Retina (tissue), 1 donor: Measurements from ENCODE around the gene GATAD2A.

ENCODE experiments used
- DNase-seq: peaks from one replicate; pipeline ENCODE4 v3.0.0-alpha.2; 2016

The GATAD2A gene

DNA sequence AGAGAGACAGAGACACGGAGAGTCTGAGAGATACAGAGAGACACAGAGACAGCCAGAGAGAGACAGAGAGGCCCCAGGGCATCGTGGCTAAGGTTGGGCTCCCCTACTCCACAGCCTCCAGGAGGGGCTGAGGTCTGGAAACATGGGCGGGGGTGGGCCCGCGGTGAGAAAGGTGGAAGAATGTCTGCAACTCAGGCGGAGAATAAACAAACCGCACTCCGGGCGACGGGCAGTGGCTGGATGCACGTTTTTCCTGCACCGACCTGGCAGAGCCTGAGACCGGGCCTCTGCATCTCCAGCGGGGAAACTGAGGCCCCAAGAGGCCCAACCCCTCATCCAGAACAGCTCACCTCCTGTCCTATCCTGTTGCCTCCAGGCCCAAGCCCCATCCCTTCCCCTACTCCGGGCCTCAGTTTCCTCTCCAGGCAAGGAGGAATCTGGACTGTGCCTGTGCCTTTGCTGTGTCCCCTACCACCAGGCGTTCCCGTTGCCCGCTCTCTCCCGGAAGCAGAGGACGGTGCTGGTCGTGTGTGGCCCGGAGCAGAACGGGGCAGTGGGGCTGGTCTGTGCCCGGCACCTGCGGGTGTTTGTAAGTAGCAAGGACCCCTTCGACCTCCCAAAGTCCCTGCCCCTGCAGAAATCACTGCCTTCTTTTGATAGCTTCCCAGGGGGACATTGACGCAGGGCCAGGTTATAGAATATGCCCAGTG lies 129.2 kb downstream of the GATAD2A start:
- no peak for DNase-seq

DNA sequence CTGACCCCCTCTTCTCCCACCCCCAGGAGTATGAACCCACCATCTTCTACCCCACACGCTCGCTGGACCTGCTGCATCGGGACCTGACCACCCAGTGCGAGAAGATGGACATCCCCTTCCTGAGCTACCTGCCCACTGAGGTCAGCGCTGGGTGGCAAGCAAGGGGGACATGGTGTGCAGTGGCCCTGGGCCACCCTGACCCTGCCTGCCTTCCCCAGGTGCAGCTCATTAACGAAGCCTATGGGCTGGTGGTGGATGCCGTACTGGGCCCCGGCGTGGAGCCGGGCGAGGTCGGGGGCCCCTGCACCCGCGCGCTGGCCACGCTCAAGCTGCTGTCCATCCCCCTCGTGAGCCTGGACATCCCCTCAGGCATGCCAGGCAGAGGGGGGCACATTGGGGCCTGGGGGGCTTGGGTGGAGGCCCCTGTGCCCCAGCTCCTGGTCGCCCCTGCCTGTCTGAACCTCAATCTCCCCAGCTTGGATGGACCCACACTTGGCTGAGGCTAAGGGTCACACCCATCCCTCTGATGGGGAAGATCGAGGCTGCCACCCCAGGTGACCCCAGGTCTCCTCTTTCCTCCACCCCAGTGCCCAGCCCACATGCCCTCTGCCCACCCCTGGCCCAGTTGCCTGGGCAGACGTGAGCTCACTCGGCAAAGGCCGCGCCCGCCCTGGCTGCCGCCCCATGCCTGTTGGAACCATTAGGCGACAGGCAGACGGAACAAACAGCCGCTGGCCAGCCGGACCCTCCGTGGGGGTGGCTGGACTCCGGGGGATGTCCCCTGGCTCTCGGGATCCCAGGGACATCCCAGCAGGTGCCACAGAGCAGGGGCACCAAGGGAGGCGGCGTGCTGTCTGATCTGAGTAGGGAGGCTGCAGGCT lies 130.1 kb downstream of the GATAD2A start:
- no peak for DNase-seq

DNA sequence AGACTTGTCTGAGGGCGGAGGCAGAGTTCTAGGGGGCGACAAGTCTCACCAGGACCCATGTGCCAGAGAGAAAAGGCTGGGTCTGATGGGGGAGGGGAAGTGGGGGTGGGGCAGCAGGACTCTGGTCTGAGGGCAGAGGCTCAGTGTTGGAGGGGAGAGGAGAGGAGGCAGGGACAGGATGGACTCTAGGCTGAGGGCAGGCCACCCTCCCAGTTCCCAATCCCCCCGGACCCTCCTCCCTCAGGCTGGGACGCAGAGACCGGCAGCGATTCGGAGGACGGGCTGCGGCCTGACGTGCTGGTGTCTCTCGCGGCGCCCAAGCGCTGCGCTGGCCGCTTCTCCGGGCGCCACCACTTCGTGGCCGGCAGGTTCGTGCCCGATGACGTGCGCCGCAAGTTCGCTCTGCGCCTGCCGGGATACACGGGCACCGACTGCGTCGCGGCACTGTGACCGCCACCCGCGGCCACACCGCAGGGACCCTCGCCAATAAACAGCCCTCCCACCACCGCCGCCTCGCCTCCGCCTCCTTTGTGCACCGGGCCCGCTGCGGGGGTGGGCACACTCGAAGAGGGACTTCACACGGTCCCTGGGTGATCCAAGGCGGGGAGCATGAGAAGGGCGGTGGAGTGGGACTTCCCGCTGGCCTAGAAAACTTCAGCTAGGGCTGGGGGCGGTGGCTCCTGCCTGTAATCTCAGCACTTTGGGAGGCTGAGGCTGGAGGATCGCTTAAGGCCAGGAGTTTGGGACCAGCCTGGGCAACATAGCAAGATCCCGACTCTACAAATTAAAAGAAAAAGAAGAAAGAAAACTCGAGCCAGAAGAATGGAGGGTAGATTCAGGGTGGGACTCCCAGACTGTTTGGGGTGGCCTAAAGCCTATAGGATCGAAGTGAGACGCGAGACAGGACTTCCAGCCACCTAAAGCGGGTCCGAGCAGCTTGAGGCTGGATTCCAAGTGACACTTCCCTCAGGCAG lies 131.9 kb downstream of the GATAD2A start:
- DNase-seq: peak; percentile 47

DNA sequence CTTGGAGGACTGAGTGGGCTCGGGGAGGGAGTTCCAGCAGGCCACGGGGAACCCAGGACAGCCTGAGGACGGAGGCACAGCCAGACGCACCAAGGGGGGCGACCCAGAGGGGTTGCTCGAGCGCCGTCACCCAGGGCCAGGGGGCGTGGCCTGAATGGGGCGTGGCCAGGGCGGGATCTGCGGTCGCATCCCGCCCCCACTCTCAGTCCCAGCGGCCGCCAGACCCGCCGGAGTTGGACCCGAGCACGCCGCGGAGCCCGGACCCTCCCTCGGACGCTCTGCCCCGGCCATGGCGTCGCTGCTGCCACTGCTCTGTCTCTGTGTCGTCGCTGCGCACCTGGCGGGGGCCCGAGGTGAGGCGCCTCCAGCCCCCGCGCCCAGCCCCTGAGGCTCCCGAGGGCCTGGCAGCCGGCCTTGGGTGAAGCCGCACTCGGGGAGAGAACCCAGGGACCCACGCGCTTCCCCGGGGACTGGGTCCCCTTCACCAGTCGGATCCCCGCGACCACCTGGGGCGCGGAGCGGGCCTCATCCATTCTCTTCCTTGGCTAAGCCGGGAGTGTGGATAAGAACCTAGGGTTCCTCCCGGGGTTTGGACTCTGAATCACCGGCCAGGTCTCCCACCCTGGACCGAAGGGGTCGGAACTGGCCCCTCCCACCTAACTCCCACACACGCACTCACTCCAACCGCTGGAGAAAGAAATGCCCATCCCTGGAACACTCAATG lies 132.7 kb downstream of the GATAD2A start, which contains the start of gene CILP2:
Gene CILP2, plus strand, starts transcription at position 205 of the 724 bp plus-strand sequence. Its CDS starts 85 bp downstream, at position 290.
- peak; percentile 77 for DNase-seq

DNA sequence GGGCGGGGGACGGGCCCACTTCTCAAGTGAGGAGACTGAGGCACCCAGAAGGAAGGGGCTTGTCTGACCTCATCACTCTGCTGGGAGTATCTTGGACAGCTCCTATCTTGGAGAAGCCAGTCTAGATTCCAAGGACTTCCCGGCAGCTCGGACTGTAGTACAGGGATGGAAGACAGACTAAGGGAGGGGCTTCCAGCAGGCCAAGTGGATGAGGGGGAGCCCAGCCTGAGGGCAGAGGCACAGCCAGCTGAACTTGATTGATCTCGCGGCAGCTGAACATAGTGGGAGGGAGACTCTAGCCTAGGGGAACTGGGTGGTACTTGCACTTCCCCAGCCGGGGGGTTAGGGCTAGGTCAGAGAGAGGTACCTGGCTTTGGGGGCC lies 133.3 kb downstream of the GATAD2A start:
- DNase-seq: peak; percentile 43

DNA sequence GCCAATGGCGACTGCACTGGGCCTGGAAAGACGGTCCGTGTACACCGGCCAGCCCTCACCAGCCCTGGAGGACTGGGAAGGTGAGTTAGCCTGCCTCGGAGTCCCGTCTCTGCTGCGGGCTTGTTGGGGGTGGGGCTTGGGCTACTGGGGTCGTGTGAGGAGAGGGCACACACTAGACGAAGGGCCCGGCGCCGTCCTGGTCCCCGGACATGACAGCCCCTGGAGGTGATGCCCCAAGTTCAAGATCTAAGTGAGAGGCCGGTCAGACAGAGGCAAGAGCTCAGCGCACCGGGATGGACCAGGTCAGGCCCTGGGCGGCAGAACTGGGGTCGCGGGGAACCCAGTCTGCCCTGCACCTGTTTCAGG lies 134.2 kb downstream of the GATAD2A start:
- no peak for DNase-seq

DNA sequence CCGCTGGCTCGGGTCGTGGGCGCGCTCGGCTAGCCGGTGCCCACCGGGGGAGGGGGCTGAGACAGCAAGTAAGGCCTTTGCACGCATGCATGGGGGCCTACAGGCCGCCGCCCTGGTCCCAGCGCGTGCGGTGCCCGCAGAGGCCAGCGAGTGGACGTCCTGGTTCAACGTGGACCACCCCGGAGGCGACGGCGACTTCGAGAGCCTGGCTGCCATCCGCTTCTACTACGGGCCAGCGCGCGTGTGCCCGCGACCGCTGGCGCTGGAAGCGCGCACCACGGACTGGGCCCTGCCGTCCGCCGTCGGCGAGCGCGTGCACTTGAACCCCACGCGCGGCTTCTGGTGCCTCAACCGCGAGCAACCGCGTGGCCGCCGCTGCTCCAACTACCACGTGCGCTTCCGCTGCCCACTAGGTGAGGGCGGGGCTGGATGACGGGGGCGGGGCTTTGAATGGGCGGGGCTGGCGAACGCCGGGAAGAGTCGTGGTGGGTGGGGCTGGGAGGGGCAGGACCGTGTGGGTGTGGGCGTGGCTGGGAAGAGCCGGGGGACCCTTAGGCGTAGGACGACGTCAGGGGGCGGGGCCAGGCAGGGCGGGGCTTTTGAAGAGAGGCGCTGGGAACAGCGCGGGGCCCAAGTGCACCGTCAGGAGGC lies 134.7 kb downstream of the GATAD2A start:
- peak; percentile 74 for DNase-seq

DNA sequence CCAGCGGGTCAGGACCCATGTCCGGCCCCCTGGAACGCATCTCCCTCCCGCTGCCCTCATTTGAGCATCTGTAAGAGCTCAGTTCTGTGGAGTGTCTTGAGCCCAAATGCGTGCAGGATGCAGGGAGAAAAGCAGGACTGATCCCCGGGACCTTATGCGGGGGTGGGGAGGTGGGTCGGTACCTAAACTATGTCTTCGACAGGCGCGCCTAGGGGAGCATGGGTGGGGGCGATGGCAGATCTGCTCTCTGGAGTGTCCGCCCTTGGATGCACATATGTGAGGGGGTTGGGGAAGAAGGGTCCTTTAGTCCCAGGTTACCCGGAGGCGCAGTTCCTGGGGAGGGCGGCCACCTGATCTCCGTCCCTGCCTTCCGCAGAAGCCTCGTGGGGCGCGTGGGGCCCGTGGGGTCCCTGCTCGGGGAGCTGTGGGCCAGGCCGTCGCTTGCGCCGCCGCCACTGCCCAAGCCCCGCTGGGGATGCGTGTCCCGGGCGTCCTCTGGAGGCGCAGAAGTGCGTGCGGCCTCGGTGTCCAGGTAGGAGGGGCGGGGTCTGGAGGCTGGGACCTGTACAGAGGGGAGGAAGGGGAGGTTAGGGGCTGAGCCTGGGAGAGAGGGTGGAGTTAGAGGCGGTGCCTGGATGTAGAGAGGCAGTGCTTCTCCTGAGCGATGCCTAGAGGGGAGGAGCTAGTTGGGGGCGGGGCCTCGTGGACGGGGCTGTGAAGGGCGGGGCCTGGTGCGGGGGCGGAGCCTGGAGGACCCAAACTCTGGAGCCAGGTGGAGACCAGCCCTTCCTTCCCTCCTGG lies 135.4 kb downstream of the GATAD2A start:
- DNase-seq: peak; percentile 36

DNA sequence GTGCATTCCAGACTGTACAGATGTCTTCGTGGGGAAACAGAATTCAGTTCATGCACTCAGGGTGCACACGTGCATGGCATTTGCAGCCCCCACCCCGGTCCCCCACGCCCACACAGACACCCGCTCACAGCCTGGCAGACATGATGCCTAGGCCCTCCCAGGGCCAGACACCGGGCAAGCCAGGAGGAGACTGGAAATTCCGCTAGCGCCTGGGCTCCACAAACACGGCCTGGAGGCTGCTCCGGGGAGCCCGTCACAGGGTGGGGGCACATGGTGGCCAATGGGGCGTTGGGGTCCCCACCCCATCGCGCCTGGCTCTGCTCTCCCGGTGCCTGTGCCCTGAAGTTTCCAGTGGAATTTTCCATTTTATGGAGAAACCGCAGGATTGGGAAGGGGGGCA lies 136.1 kb downstream of the GATAD2A start:
- DNase-seq: no peak

DNA sequence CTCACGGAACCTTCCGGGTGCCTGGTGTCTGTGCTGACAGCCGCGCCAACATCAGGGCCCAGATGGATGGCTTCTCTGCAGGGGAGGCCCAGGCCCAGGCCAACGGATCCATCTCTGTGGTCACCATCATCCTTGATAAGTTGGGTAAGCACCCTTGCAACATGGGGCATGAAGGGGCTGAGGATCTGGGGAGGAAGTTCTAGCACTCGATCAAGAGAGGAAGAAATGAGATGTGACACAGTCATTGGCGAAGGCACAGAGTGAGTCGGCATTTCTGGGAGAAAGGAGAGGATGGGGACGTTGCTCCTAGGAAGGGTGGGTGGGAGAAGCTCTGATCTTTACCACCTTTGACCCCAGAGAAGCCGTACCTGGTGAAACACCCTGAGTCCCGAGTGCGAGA lies 137.0 kb downstream of the GATAD2A start:
- no peak for DNase-seq

DNA sequence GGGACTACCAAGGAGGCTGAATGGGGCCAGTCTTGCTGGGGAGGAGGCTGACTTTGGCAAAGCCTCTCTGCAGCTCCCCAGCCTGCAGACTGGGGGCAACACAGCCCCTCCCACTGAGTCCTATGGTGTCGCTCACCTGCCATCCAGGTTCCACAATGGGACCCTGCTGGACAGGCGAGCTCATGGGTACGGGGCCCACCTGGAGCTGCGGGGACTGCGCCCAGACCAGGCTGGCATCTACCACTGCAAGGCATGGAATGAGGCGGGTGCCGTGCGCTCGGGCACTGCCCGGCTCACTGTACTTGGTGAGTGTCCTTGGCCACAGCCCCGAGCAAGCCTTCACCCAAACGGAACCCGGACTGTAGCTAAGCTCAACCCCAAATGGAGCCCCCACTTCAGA lies 137.6 kb downstream of the GATAD2A start:
- no peak for DNase-seq

DNA sequence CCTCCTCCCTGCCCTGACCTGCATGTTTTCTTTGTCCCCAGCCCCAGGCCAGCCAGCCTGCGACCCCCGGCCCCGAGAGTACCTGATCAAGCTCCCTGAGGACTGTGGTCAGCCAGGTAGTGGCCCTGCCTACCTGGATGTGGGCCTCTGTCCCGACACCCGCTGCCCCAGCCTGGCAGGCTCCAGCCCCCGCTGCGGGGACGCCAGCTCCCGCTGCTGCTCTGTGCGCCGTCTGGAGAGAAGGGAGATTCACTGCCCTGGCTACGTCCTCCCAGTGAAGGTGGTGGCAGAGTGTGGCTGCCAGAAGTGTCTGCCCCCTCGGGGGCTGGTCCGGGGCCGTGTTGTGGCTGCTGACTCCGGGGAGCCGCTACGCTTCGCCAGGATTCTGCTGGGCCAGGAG lies 138.2 kb downstream of the GATAD2A start:
- no peak for DNase-seq

DNA sequence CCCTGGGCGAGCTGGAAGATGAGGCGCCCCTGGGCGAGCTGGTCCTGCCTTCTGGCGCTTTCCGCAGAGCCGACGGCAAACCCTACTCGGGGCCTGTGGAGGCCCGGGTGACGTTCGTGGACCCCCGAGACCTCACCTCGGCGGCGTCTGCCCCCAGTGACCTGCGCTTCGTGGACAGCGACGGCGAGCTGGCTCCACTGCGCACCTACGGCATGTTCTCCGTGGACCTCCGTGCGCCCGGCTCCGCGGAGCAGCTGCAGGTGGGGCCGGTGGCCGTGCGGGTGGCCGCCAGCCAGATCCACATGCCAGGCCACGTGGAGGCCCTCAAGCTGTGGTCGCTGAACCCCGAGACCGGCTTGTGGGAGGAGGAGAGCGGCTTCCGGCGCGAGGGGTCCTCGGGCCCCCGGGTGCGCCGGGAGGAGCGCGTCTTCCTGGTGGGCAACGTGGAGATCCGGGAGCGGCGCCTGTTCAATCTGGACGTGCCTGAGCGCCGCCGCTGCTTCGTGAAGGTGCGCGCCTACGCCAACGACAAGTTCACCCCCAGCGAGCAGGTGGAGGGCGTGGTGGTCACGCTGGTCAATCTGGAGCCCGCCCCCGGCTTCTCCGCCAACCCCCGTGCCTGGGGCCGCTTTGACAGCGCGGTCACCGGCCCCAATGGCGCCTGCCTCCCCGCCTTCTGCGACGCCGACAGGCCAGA lies 138.9 kb downstream of the GATAD2A start:
- no peak for DNase-seq

DNA sequence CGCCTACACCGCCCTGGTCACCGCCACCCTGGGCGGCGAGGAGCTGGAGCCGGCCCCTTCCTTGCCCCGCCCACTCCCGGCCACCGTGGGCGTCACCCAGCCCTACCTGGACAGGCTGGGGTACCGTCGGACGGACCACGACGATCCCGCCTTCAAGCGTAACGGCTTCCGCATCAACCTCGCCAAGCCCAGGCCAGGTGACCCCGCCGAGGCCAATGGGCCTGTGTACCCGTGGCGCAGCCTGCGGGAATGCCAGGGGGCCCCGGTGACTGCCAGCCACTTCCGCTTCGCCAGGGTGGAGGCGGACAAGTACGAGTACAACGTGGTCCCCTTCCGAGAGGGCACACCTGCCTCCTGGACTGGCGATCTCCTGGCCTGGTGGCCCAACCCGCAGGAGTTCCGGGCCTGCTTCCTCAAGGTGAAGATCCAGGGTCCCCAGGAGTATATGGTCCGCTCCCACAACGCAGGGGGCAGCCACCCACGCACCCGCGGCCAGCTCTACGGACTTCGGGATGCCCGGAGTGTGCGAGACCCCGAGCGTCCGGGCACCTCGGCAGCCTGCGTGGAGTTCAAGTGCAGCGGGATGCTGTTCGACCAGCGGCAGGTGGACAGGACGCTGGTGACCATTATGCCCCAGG lies 139.6 kb downstream of the GATAD2A start:
- DNase-seq: no peak

DNA sequence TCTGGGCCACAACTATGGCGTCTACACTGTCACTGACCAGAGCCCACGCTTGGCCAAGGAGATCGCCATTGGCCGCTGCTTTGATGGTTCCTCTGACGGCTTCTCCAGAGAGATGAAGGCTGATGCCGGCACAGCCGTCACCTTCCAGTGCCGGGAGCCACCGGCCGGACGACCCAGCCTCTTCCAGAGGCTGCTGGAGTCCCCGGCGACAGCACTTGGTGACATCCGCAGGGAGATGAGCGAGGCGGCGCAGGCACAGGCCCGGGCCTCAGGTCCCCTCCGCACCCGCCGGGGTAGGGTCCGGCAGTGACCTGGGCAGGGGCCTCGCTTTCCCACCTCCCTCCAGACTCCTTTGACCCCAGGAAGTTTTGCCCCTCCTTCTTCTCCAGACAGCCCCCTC lies 140.2 kb downstream of the GATAD2A start:
- no peak for DNase-seq

DNA sequence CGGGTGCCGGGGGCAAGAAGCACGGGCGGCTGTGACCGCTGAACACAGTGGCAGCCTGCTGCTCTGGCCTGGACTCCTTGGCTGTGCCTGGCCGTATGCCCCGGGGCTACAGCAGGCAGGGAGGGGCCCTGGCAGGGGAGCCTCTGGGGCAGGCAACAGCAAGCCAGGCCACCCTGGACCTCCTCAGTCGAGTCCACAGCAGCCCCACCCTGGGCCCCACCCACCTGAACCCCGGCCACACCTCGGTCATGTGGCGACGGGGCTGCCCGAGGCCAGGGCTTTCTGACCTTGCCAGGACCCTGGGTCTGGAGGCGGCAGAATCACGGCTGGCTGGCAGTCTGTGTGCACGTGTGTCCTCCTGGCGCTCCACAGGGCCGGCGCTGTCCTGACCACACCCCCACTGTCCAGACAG lies 141.3 kb downstream of the GATAD2A start:
- DNase-seq: no peak

DNA sequence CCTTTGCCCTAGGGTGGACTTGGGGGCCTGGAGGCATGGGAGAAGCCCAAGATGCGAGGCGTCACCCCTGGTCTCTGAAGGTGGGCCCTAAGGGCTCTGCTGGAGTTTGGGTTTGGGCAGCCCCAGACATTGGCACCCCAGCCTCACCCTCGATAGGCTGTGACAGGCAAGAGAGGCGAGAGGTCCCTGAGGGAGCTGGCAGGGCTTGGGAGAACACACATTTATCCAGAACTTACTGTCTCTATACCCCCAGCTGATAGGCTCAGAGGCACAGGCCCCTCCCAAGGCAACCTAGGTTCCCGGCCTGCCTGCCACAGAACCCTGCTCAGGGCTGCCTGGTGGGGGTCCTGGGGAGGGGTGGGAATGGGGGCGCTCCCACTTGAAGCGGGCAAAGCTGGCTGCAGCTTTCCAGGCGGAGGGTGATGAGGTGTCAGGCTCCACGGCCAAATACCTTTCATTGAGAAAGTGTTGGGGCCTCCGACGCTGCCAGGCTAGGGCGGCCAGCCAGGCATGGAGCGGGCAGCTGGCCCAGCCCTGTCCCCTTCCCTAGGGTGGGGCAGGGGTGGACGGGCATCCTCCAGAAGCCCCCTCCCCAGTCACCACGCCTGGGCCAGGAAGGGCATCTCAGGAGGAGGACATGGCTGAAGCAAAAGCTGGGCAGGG lies 142.3 kb downstream of the GATAD2A start:
- DNase-seq: no peak

DNA sequence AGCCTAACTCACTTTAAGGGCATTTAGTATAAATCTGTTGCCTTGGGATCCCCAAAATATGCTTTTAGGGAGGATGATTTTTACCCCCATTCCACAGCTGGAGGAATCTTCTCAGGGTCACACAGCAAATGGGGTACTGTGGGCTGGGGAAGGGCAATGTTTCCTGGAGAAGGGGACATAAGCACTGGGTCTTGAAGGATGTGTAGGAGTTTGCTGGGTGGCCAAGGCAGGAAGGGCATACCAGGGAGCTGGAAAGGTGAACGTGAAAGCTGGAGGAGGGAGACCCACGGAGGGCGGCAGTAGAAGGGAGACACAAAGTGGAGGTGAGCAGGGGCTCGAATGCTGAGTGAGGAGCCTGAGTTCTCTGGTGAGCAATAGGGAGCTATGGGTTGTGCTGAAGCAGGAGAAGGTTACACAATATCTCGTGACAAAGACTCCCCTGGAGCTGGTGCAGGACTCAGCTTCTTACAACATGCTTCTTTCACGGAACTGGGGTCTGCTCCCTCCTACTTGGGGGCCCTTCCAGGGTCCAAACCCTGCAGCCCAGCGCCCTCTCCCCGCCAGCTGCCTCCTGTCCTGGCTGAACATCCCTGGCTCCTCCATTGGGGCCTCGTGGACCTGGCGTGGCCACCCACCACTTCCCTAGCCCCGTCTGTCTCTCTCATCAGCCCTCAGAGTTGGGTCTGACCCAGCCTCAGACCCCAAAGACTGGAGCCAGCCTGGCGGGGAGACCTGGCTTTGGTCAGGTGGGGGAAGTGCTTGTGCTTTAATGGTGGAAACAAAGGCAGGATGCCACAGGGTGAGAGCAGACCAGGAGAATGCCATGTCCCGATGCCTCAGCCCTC lies 143.7 kb downstream of the GATAD2A start:
- no peak for DNase-seq
